Small intestine (tissue), 7 donors: ENCODE measurements around the gene PHACTR1. TPM values are rescaled to one million over a fixed set of nuclear protein-coding genes. Genes with fewer than 3 reads are reported as not detected.

Source experiments
- DNase-seq, 2 donors: peaks; one replicate each; pipeline versions ENCODE4 v3.0.0 to v3.0.0-alpha.2; 2013
- FAIRE-seq: peaks from 2 replicates; lab custom pipeline; 2012; peaks lifted over from hg19 to GRCh38; lab: Jason Lieb, UNC
- H3K27ac ChIP-seq, 3 donors: one replicate each; pipeline ENCODE4 v1.5.1; 2013; ENCODE audit warnings: low read length in 2 of 3, mild to moderate bottlenecking in 2 of 3, control low read depth in 1 of 3, inconsistent platforms in 1 of 3, low read depth in 1 of 3, moderate library complexity in 1 of 3
- H3K27me3 ChIP-seq, 3 donors: one replicate each; pipeline ENCODE4 v1.6.1; 2013; ENCODE audit warnings: low read length in 3 of 3, inconsistent platforms in 1 of 3; ENCODE audit not compliant: control insufficient read depth in 3 of 3, insufficient read depth in 3 of 3
- H3K36me3 ChIP-seq, 3 donors: one replicate each; pipeline ENCODE4 v1.6.1; 2013; ENCODE audit warnings: low read length in 3 of 3, inconsistent platforms in 1 of 3, low read depth in 1 of 3, mild to moderate bottlenecking in 1 of 3, moderate library complexity in 1 of 3; ENCODE audit not compliant: control insufficient read depth in 3 of 3, insufficient read depth in 2 of 3
- H3K4me1 ChIP-seq, 3 donors: one replicate each; pipeline ENCODE4 v1.6.1; 2013; ENCODE audit warnings: low read length in 2 of 3, inconsistent platforms in 1 of 3, low read depth in 1 of 3, mild to moderate bottlenecking in 1 of 3, moderate library complexity in 1 of 3; ENCODE audit not compliant: control insufficient read depth in 3 of 3, insufficient read depth in 2 of 3
- H3K4me3 ChIP-seq, 3 donors: one replicate each; pipeline ENCODE4 v1.5.1; 2013; ENCODE audit warnings: low read length in 3 of 3, control low read depth in 1 of 3, inconsistent platforms in 1 of 3, low read depth in 1 of 3, mild to moderate bottlenecking in 1 of 3, moderate library complexity in 1 of 3
- H3K9me3 ChIP-seq, 2 donors: one replicate each; pipeline ENCODE4 v1.6.1; 2013; ENCODE audit warnings: low read depth in 1 of 2, low read length in 1 of 2; ENCODE audit not compliant: control insufficient read depth in 2 of 2, insufficient read depth in 1 of 2
- WGBS, 3 donors: extraction: QIAGEN DNeasy Blood & Tissue Kit; methylation state at CpG; one replicate each; pipeline ENCODE4 v1.1.7; 2013; 5-methylcytosine and 5-hydroxymethylcytosine counted together
- polyA plus RNA-seq, 4 donors: library from polyadenylated mRNA; stranded (reverse) in 3 of 4; unstranded in 1 of 4; fragments of 200-250 nt in 3 of 4; fragments of 120-200 nt in 1 of 4; gene quantifications; one replicate each; pipeline versions ENCODE4 v1.2.1 to v1.2.3, GENCODE V29; 2013
- donor health status: healthy with polysubstance abuse.
- donor health status: control.
- donor health status: control.
- donor health status: Bipolar disorder and iron deficiency.
- donor health status: healthy.

The PHACTR1 gene
- polyA plus RNA-seq, 4 donors = 0.67 to 3.8 (median 1.8) TPM

DNA sequence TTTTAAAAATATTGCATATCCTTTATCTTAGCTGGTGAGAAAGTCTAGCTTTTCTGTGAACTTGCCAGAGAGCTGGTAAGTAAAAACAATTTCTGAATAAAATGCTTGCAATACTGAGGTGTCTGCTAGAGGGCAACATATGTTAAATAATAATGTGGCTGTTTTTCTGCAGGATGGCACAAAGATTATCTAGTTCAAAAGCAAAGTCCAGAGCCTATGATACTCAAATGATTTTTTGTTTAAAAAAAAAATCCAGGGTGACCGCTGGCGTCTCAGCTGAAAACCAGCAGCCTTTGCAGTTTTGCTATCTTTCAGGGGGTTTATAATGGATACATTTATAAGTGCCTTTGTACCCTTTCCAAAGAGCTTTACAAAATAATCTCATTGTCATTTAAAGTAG lies 194.9 kb downstream of the PHACTR1 start:
- H3K27ac ChIP-seq = no peak overlapping the region
- WGBS, 3 donors = 13 to 28% (median 20%) methylated on average over 2 of the region's 2 CpGs
- no peaks in the 10 kb centered on the region for H3K9me3 ChIP-seq
- FAIRE-seq (peak; percentile 80), DNase-seq (peak; percentile 32 to 45)
- H3K27me3 ChIP-seq = no peaks in the 10 kb centered on the region
- H3K4me1 ChIP-seq = no peaks in the 10 kb centered on the region
- H3K36me3 ChIP-seq = no peaks in the 10 kb centered on the region
- H3K4me3 ChIP-seq = no peak overlapping the region

DNA sequence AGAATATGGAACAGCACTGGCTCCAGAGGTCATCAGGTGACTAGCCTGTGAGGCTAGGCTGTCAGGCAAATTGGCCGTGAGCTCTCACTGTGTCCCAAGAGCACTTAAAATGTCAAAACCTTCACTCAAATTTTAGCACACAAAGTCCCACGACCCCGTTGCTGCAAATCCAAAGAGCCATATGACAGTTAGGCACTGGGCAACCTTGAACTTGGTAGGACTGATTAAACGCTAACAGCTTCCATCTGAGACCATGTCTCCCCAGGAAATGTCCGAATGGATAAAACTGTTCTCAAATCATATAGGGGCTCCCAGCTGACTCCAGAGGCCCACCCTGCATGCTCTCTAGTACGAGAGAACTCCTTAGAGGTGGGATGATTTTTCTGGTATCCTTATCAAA lies 196.6 kb downstream of the PHACTR1 start:
- no peak for FAIRE-seq

DNA sequence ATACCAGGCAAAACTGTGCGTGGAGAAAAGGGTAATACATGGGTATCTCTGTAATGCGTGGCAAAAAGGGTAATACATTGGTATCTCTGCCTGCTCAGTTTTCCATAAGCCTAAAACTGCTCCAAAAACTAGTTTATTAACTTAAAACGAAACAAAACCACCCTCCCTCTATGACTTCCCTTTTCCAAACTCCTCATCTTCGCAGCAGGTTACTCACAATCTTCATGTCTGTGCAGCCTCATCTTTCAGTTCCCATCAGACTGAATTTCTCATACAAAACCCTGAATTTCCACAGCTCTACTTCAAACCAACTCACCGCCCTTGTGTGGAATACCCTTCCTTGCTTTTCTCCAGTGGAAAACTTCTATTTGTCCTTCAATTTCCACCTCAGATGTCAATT lies 199.4 kb downstream of the PHACTR1 start:
- DNase-seq (no peak), FAIRE-seq (no peak)
- H3K4me1 ChIP-seq = no peaks in the 10 kb centered on the region
- H3K27me3 ChIP-seq = no peaks in the 10 kb centered on the region
- H3K36me3 ChIP-seq = no peaks in the 10 kb centered on the region
- H3K9me3 ChIP-seq = no peaks in the 10 kb centered on the region
- H3K4me3 ChIP-seq = no peak overlapping the region
- no peak overlapping the region for H3K27ac ChIP-seq
- 80 to 89% (median 82%) methylated on average over 5 of the region's 5 CpGs for WGBS, 3 donors

More for the DNA sequence above, 196.6 kb downstream of the PHACTR1 start:
- no peak overlapping the region for H3K4me3 ChIP-seq
- H3K9me3 ChIP-seq = no peaks in the 10 kb centered on the region
- WGBS, 3 donors = 83 to 88% (median 83%) methylated on average over 6 of the region's 6 CpGs
- no peaks in the 10 kb centered on the region for H3K36me3 ChIP-seq
- no peak overlapping the region for H3K27ac ChIP-seq
- no peak for DNase-seq
- H3K4me1 ChIP-seq = no peaks in the 10 kb centered on the region
- H3K27me3 ChIP-seq = no peaks in the 10 kb centered on the region

- no peak for FAIRE-seq
- Histone ChIP-seq H3K27me3 (no peaks in the 10 kb centered on the region), H3K9me3 (no peaks in the 10 kb centered on the region), H3K4me1 (no peaks in the 10 kb centered on the region), H3K4me3 (no peak overlapping the region), H3K36me3 (no peaks in the 10 kb centered on the region), H3K27ac (no peak overlapping the region)
- 70 to 77% (median 76%) methylated on average over 3 of the region's 3 CpGs for WGBS, 3 donors
- no peak for DNase-seq
These were observed 200.0 kb downstream of the PHACTR1 start for GRCh38 chr6:12916420-12917136.

- Histone ChIP-seq H3K27me3 (peaks cover 0 to 3% (median 0%) of the 10 kb centered on the region in 3 donors), H3K4me3 (no peak overlapping the region), H3K4me1 (no peaks in the 10 kb centered on the region), H3K36me3 (no peaks in the 10 kb centered on the region), H3K9me3 (no peaks in the 10 kb centered on the region), H3K27ac (no peak overlapping the region)
- FAIRE-seq = no peak
- DNase-seq = no peak
These were observed 204.9 kb downstream of the PHACTR1 start for GRCh38 chr6:12921467-12921866.

- FAIRE-seq = no peak
- DNase-seq = no peak
- Histone ChIP-seq H3K9me3 (no peaks in the 10 kb centered on the region), H3K27ac (no peak overlapping the region), H3K36me3 (no peaks in the 10 kb centered on the region), H3K4me1 (no peaks in the 10 kb centered on the region), H3K4me3 (no peak overlapping the region), H3K27me3 (peaks cover 0 to 3% (median 0%) of the 10 kb centered on the region in 3 donors)
- 51 to 65% (median 63%) methylated on average over 3 of the region's 3 CpGs for WGBS, 3 donors
These were observed 207.2 kb downstream of the PHACTR1 start for GRCh38 chr6:12923644-12924235.

- H3K27me3 ChIP-seq = peaks cover 0 to 3% (median 0%) of the 10 kb centered on the region in 3 donors
- no peak overlapping the region for H3K27ac ChIP-seq
- H3K4me3 ChIP-seq = no peak overlapping the region
- DNase-seq (no peak), FAIRE-seq (no peak)
- 63 to 80% (median 71%) methylated on average over 1 of the region's 1 CpG for WGBS, 3 donors
- no peaks in the 10 kb centered on the region for H3K9me3 ChIP-seq
- H3K4me1 ChIP-seq = no peaks in the 10 kb centered on the region
- no peaks in the 10 kb centered on the region for H3K36me3 ChIP-seq
These were observed 208.3 kb downstream of the PHACTR1 start for GRCh38 chr6:12924911-12925310.

- WGBS, 3 donors = 63 to 70% (median 65%) methylated on average over 5 of the region's 5 CpGs
- Histone ChIP-seq H3K36me3 (no peaks in the 10 kb centered on the region), H3K4me1 (no peaks in the 10 kb centered on the region), H3K9me3 (no peaks in the 10 kb centered on the region), H3K27ac (no peak overlapping the region), H3K4me3 (no peak overlapping the region), H3K27me3 (peaks cover 0 to 3% (median 0%) of the 10 kb centered on the region in 3 donors)
- no peak for FAIRE-seq
- no peak for DNase-seq
These were observed 211.2 kb downstream of the PHACTR1 start for GRCh38 chr6:12927746-12928145.
